Panc1 (cell line): ENCODE results near the gene MET. TPM values are rescaled to one million over a fixed set of nuclear protein-coding genes. Genes with fewer than 3 reads are reported as not detected.

Experiments
- ATAC-seq: fragments of 200-7000 bp; cut with Tn5 transposase; 2 replicates; pipeline ENCODE4 v1.9.1; 2020; ENCODE audit warnings: mild to moderate bottlenecking, moderate library complexity
- BruUV-seq: library from RNA; stranded (reverse); fragments of 400-500 nt; replicated peaks from 2 replicates; lab custom pipeline; 2021; lab: Mats Ljungman, UMichigan
- CTCF ChIA-PET: fragments of 300-600 bp; sonication (Branson Sonifier 250); formaldehyde crosslinking; loops from one replicate; lab custom pipeline; 2022; ENCODE audit warnings: antibody characterized with exemption; lab: Charles Lee
- POLR2A ChIA-PET: fragments of 300-600 bp; sonication (Branson Sonifier 250); formaldehyde crosslinking; loops from one replicate; lab custom pipeline; 2022; ENCODE audit warnings: antibody characterized with exemption; lab: Charles Lee
- DNase-seq: peaks from one replicate; pipeline ENCODE4 v3.0.0-alpha.2; 2010; ENCODE audit warnings: low read depth, low spot score
- H3K27ac ChIP-seq: 2 replicates; pipeline ENCODE4 v1.5.1; 2011; ENCODE audit warnings: mild to moderate bottlenecking, low read length, inconsistent platforms
- H3K27me3 ChIP-seq: fragments of 200-500 bp; sonication (Bioruptor generic); 2 replicates; pipeline ENCODE4 v1.6.0; 2014; ENCODE audit warnings: low read length, inconsistent platforms; ENCODE audit not compliant: control insufficient read depth, insufficient read depth
- H3K36me3 ChIP-seq: fragments of 200-500 bp; sonication (Bioruptor generic); 2 replicates; pipeline ENCODE4 v1.5.1; 2014; ENCODE audit warnings: inconsistent platforms, mild to moderate bottlenecking, low read length, moderate library complexity; ENCODE audit not compliant: control insufficient read depth, insufficient read depth
- H3K4me1 ChIP-seq: 2 replicates; pipeline ENCODE4 v1.5.1; 2011; ENCODE audit warnings: inconsistent platforms, mild to moderate bottlenecking, low read length, moderate library complexity; ENCODE audit not compliant: control insufficient read depth, insufficient read depth
- H3K4me3 ChIP-seq, 2 experiments: 2 replicates each; pipeline ENCODE4 v1.5.1; 2011 to 2012; ENCODE audit warnings: low read depth in 2 of 2, low read length in 2 of 2, mild to moderate bottlenecking in 2 of 2, inconsistent platforms in 1 of 2, moderate library complexity in 1 of 2
- H3K9me3 ChIP-seq: fragments of 200-500 bp; sonication (Bioruptor generic); 2 replicates; pipeline ENCODE4 v1.5.1; 2014; ENCODE audit warnings: low read depth, mild to moderate bottlenecking, inconsistent platforms, low read length, moderate library complexity; ENCODE audit not compliant: control insufficient read depth, insufficient read depth
- POLR2AphosphoS5 ChIP-seq: IDR thresholded peaks from 2 replicates; pipeline ENCODE4 v1.6.1; 2012; ENCODE audit warnings: mild to moderate bottlenecking, low read depth, low read length, moderate library complexity
- SIN3A ChIP-seq: IDR thresholded peaks from 2 replicates; pipeline ENCODE4 v1.6.1; 2012; ENCODE audit warnings: low read depth, mild to moderate bottlenecking, low read length, moderate library complexity, borderline replicate concordance; ENCODE audit not compliant: insufficient read depth
- TCF7L2 ChIP-seq: IDR thresholded peaks from 2 replicates; pipeline ENCODE4 v1.6.1; 2011; ENCODE audit warnings: mild to moderate bottlenecking, low read depth, low read length, inconsistent platforms
- in situ Hi-C: cut with HindIII; loops from 2 replicates; pipeline ENCODE4 v1.10.0; 2016; ENCODE audit warnings: low sequenced_read_pairs, low pct_unique_long_range_greater_than_20kb
- intact Hi-C: fragments of 100-400 bp; cut with micrococcal nuclease; formaldehyde crosslinking; loops from one replicate; pipeline ENCODE4 v1.10.0; 2022; ENCODE audit not compliant: unreplicated experiment
- total RNA-seq: library from RNA; stranded (reverse); gene quantifications from one replicate; pipeline ENCODE4 v1.2.1, GENCODE V29; 2021; ENCODE audit not compliant: unreplicated experiment
- TF ChIP-seq, protein P1 (sequence below): fragments of 450-650 bp; IDR thresholded peaks from 2 replicates; pipeline ENCODE4 v1.5.1; 2017; ENCODE audit warnings: mild to moderate bottlenecking
- TF ChIP-seq, protein P2 (sequence below), 2 experiments: IDR thresholded peaks; 2 replicates each; pipeline ENCODE4 v1.6.1; 2011 to 2012; ENCODE audit warnings: low read depth in 2 of 2, control low read depth in 1 of 2, low read length in 1 of 2, mild to moderate bottlenecking in 1 of 2, moderate library complexity in 1 of 2; ENCODE audit not compliant: insufficient read depth in 1 of 2

MET gene
- total RNA-seq, 1 experiment from 2014 or later: 103 TPM

DNA sequence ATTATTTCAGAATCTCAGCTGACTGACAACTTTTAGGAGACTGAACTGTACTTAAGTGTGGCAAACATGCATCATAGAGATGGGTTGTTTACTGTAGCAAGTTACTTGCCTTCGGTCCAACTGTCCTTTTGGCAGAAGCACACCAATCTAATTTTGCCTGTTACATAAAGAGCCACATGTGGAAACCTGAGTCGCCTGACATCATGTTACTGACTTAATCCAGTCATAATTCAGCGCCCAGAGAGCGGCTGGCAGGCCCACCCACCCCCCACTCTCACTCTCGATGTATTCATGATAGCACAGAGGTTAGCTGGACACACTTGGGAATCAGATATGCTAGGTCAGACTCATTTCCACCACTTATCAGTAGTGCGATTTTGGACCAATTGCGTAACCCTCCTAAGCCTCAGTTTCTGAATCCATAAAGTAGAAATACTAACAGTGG lies 133.1 kb downstream of the MET start:
- H3K27ac ChIP-seq: peak overlapping the region; percentile 65; the same call in 1 of the 2 replicates
- CTCF ChIA-PET: no interaction called here
- in situ Hi-C loops: no loop called here
- TF ChIP-seq, protein P1, sequence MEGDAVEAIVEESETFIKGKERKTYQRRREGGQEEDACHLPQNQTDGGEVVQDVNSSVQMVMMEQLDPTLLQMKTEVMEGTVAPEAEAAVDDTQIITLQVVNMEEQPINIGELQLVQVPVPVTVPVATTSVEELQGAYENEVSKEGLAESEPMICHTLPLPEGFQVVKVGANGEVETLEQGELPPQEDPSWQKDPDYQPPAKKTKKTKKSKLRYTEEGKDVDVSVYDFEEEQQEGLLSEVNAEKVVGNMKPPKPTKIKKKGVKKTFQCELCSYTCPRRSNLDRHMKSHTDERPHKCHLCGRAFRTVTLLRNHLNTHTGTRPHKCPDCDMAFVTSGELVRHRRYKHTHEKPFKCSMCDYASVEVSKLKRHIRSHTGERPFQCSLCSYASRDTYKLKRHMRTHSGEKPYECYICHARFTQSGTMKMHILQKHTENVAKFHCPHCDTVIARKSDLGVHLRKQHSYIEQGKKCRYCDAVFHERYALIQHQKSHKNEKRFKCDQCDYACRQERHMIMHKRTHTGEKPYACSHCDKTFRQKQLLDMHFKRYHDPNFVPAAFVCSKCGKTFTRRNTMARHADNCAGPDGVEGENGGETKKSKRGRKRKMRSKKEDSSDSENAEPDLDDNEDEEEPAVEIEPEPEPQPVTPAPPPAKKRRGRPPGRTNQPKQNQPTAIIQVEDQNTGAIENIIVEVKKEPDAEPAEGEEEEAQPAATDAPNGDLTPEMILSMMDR: no peak
- no peak for TF ChIP-seq TCF7L2
- TF ChIP-seq SIN3A: no peak
- intact Hi-C loops: loop anchor here (5.0 kb wide), 2 partner anchors 548 to 633 kb away; no protein-coding TSS in a partner anchor
- ATAC-seq: no peak
- no TSS peak for BruUV-seq
- no peak for DNase-seq
- H3K36me3 ChIP-seq: no peaks in the 10 kb centered on the region
- H3K4me1 ChIP-seq: peaks cover 63% of the 10 kb centered on the region
- no peaks in the 10 kb centered on the region for H3K27me3 ChIP-seq
- no peak overlapping the region for H3K4me3 ChIP-seq
- POLR2A ChIA-PET: no interaction called here
- H3K9me3 ChIP-seq: no peaks in the 10 kb centered on the region

GRCh38 chr7:116806046-116806944 lies 134.3 kb downstream of the MET start:
- H3K4me1 ChIP-seq: peaks cover 68% of the 10 kb centered on the region
- no peaks in the 10 kb centered on the region for H3K9me3 ChIP-seq
- no peaks in the 10 kb centered on the region for H3K36me3 ChIP-seq
- in situ Hi-C loops: no loop called here
- ChIA-PET POLR2A (interaction anchor here (0.7 kb wide), 1 partner anchor 204 kb away, joined by 3 read pairs; no protein-coding TSS in a partner anchor), CTCF (no interaction called here)
- no peaks in the 10 kb centered on the region for H3K27me3 ChIP-seq
- DNase-seq (no peak), ATAC-seq (no peak)
- H3K4me3 ChIP-seq: no peak overlapping the region
- peak overlapping the region; percentile 65 for H3K27ac ChIP-seq
- TF ChIP-seq, protein P1: no peak
- TF ChIP-seq, protein P2, sequence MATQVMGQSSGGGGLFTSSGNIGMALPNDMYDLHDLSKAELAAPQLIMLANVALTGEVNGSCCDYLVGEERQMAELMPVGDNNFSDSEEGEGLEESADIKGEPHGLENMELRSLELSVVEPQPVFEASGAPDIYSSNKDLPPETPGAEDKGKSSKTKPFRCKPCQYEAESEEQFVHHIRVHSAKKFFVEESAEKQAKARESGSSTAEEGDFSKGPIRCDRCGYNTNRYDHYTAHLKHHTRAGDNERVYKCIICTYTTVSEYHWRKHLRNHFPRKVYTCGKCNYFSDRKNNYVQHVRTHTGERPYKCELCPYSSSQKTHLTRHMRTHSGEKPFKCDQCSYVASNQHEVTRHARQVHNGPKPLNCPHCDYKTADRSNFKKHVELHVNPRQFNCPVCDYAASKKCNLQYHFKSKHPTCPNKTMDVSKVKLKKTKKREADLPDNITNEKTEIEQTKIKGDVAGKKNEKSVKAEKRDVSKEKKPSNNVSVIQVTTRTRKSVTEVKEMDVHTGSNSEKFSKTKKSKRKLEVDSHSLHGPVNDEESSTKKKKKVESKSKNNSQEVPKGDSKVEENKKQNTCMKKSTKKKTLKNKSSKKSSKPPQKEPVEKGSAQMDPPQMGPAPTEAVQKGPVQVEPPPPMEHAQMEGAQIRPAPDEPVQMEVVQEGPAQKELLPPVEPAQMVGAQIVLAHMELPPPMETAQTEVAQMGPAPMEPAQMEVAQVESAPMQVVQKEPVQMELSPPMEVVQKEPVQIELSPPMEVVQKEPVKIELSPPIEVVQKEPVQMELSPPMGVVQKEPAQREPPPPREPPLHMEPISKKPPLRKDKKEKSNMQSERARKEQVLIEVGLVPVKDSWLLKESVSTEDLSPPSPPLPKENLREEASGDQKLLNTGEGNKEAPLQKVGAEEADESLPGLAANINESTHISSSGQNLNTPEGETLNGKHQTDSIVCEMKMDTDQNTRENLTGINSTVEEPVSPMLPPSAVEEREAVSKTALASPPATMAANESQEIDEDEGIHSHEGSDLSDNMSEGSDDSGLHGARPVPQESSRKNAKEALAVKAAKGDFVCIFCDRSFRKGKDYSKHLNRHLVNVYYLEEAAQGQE (IDR thresholded peaks at IDR 0.05; ENCODE audit: insufficient read depth in 1 of 2, low read depth in 2 of 2, low read length in 1 of 2): no peak
- TF ChIP-seq TCF7L2: no peak
- TF ChIP-seq SIN3A: no peak
- no peak for TF ChIP-seq POLR2AphosphoS5
- no TSS peak for BruUV-seq
- intact Hi-C loops: loop anchor here (5.0 kb wide), 2 partner anchors 549 to 634 kb away; no protein-coding TSS in a partner anchor
